ENCODE results near the gene CCDC196.

DNA sequence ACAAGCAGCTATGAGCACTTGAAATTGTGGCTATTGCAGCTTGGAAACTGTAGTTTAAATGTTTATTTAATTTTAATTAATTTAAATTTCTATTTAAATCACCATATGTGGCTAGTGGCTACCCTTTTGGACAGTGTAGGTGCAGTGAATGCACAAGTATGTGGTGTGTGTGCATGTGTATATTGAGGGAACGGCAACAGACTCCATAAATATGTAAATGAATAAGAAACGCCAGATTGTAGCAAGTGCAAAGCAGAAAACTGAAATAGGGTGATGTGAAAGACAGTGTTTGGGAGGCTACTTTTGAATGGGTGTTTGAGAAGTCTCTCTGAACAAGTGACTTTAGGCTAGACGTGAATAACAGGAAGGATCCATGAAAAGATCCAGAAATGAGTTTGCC is 32.7 kb upstream of the CCDC196 start:
- TF ChIP-seq HOXB5 (CRISPR knock-in tag; IDR thresholded peaks at IDR 0.05): no peak
- TF ChIP-seq, protein P1, sequence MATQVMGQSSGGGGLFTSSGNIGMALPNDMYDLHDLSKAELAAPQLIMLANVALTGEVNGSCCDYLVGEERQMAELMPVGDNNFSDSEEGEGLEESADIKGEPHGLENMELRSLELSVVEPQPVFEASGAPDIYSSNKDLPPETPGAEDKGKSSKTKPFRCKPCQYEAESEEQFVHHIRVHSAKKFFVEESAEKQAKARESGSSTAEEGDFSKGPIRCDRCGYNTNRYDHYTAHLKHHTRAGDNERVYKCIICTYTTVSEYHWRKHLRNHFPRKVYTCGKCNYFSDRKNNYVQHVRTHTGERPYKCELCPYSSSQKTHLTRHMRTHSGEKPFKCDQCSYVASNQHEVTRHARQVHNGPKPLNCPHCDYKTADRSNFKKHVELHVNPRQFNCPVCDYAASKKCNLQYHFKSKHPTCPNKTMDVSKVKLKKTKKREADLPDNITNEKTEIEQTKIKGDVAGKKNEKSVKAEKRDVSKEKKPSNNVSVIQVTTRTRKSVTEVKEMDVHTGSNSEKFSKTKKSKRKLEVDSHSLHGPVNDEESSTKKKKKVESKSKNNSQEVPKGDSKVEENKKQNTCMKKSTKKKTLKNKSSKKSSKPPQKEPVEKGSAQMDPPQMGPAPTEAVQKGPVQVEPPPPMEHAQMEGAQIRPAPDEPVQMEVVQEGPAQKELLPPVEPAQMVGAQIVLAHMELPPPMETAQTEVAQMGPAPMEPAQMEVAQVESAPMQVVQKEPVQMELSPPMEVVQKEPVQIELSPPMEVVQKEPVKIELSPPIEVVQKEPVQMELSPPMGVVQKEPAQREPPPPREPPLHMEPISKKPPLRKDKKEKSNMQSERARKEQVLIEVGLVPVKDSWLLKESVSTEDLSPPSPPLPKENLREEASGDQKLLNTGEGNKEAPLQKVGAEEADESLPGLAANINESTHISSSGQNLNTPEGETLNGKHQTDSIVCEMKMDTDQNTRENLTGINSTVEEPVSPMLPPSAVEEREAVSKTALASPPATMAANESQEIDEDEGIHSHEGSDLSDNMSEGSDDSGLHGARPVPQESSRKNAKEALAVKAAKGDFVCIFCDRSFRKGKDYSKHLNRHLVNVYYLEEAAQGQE (IDR thresholded peaks at IDR 0.05): no peak
